Measurements from ENCODE around the gene C10orf62. TPM values are rescaled to one million over a fixed set of nuclear protein-coding genes. Genes with fewer than 3 reads are reported as not detected.
"Not testable (repeated sequence)": the region's sequence is repeated elsewhere in the genome, so short reads cannot be mapped to it uniquely, and the experiment has no call there.

Gene C10orf62
- total and polyA plus RNA-seq, 9 of the 15 experiments (the other 6 are each of a cell fraction or from before 2014, with no cell fraction given) = not detected

- BruUV-seq (replicated peaks); intact Hi-C loops (cut with micrococcal nuclease); H3K4me1 ChIP-seq (replicated peaks in 1 of 2; ENCODE audit: control insufficient read depth in 2 of 2, insufficient read depth in 2 of 2, low read length in 2 of 2); FAIRE-seq; in situ Hi-C loops (cut with MboI); H3K4me3 ChIP-seq; H3K9ac ChIP-seq (ENCODE audit: insufficient read depth in 1 of 2, low read depth in 2 of 2, low read length in 2 of 2); H3K27ac ChIP-seq (ENCODE audit: extremely low read depth, low read depth, low read length); CTCF ChIA-PET (ENCODE audit: low intra/inter-chr PET ratio); H3K27me3 ChIP-seq (ENCODE audit: control insufficient read depth in 2 of 2, insufficient read depth in 2 of 2, low read length in 2 of 2); H3K9me1 ChIP-seq (ENCODE audit: control insufficient read depth, insufficient read depth, low read length); DNase-seq (ENCODE audit: extremely low read depth in 1 of 4, low spot score in 3 of 4); ATAC-seq; H3K36me3 ChIP-seq (ENCODE audit: control insufficient read depth, insufficient read depth, low read length); H4K20me1 ChIP-seq (replicated peaks; ENCODE audit: control insufficient read depth, insufficient read depth, low read length); H3K9me3 ChIP-seq (replicated peaks; ENCODE audit: control insufficient read depth, insufficient read depth, low read depth, low read length); H3K4me2 ChIP-seq (ENCODE audit: insufficient read depth, low read length): not testable (repeated sequence)
- 0 out of 2 replicates have a peak overlapping the region, but pooled peaks have one; percentile 44 for H2AFZ ChIP-seq (ENCODE audit: low read depth, low read length)
- no CpG with 5 or more reads among the region's 3 CpGs for WGBS (ENCODE audit: insufficient coverage, low coverage, missing lambda C conversion rate)
- peaks cover 26% of the 10 kb centered on the region for H3K79me2 ChIP-seq (ENCODE audit: control insufficient read depth, insufficient read depth, low read length)
- POLR2A ChIA-PET = interaction anchor here (0.7 kb wide), 1 partner anchor 14 kb away, joined by 5 read pairs; no protein-coding TSS in a partner anchor
- TF ChIP-seq ZNF512 (tag; IDR thresholded peaks at IDR 0.05) = peak; percentile 81
Observed at GRCh38 chr10:97639090-97639489, 49.6 kb downstream of the C10orf62 start.

DNA sequence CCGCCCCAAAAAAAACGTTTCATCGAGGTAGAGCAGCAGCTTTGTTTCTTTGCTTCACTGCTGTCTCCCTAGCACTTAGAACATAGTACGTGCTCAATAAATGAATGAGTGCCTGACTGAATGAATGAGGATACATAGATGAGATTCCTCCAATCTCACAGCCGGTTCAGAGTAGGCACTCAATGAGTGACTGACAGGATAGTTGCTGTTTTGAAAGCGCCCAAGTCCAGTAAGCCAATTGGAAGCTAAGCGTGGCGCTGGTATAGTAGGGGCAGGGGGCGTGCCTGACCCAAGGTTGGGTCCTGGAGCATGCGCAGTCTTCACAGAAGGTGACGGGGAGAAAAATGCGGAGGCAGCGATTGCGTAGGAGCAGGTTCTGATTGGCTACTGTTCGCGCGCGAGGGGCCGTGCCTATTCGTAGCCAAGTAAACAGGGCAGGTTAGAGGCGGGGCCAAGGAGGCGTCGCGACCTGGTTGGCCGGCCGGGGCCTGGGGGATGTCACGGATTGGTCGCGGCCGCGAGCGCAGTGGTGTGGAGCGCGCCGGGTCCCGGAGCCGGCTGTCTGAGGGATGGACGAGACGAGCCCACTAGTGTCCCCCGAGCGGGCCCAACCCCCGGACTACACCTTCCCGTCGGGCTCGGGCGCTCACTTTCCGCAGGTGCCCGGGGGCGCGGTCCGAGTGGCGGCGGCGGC is 50.8 kb downstream of the C10orf62 start, which contains the start of gene PI4K2A:
Gene PI4K2A, plus strand, starts transcription at position 498 of the 694 bp plus-strand sequence. Its CDS starts 72 bp downstream, at position 570.
- H3K9me3 ChIP-seq (replicated peaks; ENCODE audit: control insufficient read depth, insufficient read depth, low read depth, low read length) = no peaks in the 10 kb centered on the region
- no peaks in the 10 kb centered on the region for H4K20me1 ChIP-seq (replicated peaks; ENCODE audit: control insufficient read depth, insufficient read depth, low read length)
- ATAC-seq (peak; percentile 99), DNase-seq (ENCODE audit: extremely low read depth in 1 of 4, low spot score in 3 of 4) (peak; percentile 95 to 98 (median 98)), FAIRE-seq (peak; percentile 95)
- 7% methylated on average over 11 of the region's 54 CpGs for WGBS (ENCODE audit: insufficient coverage, low coverage, missing lambda C conversion rate)
- no peaks in the 10 kb centered on the region for H3K9me1 ChIP-seq (ENCODE audit: control insufficient read depth, insufficient read depth, low read length)
- H3K27me3 ChIP-seq (ENCODE audit: control insufficient read depth in 2 of 2, insufficient read depth in 2 of 2, low read length in 2 of 2) = no peaks in the 10 kb centered on the region
- H3K79me2 ChIP-seq (ENCODE audit: control insufficient read depth, insufficient read depth, low read length) = peaks cover 34% of the 10 kb centered on the region
- peak within 1 kb of the TSS; percentile 86 for H3K4me2 ChIP-seq (ENCODE audit: insufficient read depth, low read length)
- in situ Hi-C loops (cut with MboI) (no loop called here), intact Hi-C loops (cut with micrococcal nuclease) (no loop called here)
- H3K4me1 ChIP-seq (replicated peaks in 1 of 2; ENCODE audit: control insufficient read depth in 2 of 2, insufficient read depth in 2 of 2, low read length in 2 of 2) = peaks cover 7% of the 10 kb centered on the region in 2 experiments; a peak in 4 of 5 replicates
- ChIA-PET CTCF (ENCODE audit: low intra/inter-chr PET ratio) (no interaction called here), POLR2A (interaction anchor here (0.8 to 1.0 kb wide), 3 partner anchors 8 to 27 kb away, joined by 3 to 6 read pairs (median 3); no protein-coding TSS in a partner anchor)
- peak within 1 kb of the TSS; percentile 81 for H3K4me3 ChIP-seq
- H3K27ac ChIP-seq (ENCODE audit: extremely low read depth, low read depth, low read length) = peak within 1 kb of the TSS; percentile 76
- H3K36me3 ChIP-seq (ENCODE audit: control insufficient read depth, insufficient read depth, low read length) = peaks cover 19% of the 10 kb centered on the region
- BruUV-seq (replicated peaks) = no TSS peak
- peak within 1 kb of the TSS; percentile 67 to 95 for H3K9ac ChIP-seq (ENCODE audit: insufficient read depth in 1 of 2, low read depth in 2 of 2, low read length in 2 of 2)
- H2AFZ ChIP-seq (ENCODE audit: low read depth, low read length) = peak within 1 kb of the TSS; percentile 98
- TF ChIP-seq CBFA2T2 (conservative IDR thresholded peaks at IDR 0.05) = no peak
- TF ChIP-seq CEBPB (tag; IDR thresholded peaks at IDR 0.05) = peak; percentile 74
- no peak for TF ChIP-seq HCFC1 (IDR thresholded peaks at IDR 0.05; ENCODE audit: low read depth, low read length)
- no peak for TF ChIP-seq ARNT (IDR thresholded peaks at IDR 0.05)
- TF ChIP-seq TSC22D4 (tag; IDR thresholded peaks at IDR 0.05) = no peak
- TF ChIP-seq, protein P1, sequence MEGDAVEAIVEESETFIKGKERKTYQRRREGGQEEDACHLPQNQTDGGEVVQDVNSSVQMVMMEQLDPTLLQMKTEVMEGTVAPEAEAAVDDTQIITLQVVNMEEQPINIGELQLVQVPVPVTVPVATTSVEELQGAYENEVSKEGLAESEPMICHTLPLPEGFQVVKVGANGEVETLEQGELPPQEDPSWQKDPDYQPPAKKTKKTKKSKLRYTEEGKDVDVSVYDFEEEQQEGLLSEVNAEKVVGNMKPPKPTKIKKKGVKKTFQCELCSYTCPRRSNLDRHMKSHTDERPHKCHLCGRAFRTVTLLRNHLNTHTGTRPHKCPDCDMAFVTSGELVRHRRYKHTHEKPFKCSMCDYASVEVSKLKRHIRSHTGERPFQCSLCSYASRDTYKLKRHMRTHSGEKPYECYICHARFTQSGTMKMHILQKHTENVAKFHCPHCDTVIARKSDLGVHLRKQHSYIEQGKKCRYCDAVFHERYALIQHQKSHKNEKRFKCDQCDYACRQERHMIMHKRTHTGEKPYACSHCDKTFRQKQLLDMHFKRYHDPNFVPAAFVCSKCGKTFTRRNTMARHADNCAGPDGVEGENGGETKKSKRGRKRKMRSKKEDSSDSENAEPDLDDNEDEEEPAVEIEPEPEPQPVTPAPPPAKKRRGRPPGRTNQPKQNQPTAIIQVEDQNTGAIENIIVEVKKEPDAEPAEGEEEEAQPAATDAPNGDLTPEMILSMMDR (IDR thresholded peaks at IDR 0.05 in 2 of 3, conservative IDR thresholded peaks at IDR 0.05 in 1 of 3; ENCODE audit: insufficient read depth in 2 of 3, low read depth in 1 of 3, low read length in 3 of 3) = no peak
- peak in 1 of 2 experiments; percentile 54; a peak in 2 of 4 replicates for TF ChIP-seq HDAC1 (IDR thresholded peaks at IDR 0.05)
- no peak for TF ChIP-seq ARID2 (IDR thresholded peaks at IDR 0.05)
- TF ChIP-seq ZNF121 (CRISPR knock-in tag; conservative IDR thresholded peaks at IDR 0.05) = no peak
- TF ChIP-seq FOXJ2 (tag; IDR thresholded peaks at IDR 0.05) = 0 out of 2 replicates have a peak, but pooled peaks have one; percentile 34

Measured in K562 (cell line).